ENCODE data around the gene SHOC1.

SHOC1 gene

DNA sequence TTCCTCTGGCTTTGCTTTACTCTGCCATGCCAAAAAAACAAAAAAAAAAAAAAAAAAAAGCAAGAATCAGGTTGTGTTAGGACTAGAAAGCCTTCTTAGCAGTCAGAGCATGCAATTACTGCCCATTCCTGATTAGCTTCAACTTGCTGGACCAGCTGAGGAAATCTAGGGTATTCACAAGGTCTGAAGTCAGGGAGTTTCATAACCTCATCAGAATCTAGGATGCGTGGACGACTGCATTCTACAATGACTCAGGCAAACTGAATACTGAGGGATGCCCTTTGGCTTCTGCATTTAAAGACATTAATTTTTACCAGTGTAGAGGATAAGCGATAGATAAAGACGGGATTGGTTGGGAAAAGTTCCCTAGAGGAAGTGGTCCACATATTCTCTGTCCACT, 39.2 kb upstream of the SHOC1 start:
- CTCF ChIA-PET = interaction anchor here (0.5 kb wide), 1 partner anchor 772 kb away, joined by 4 read pairs; no protein-coding TSS in a partner anchor
- TF ChIP-seq MYNN (tag by site-specific recombination; IDR thresholded peaks at IDR 0.05; ENCODE audit: borderline replicate concordance) (no peak), ZNF302 (tag by site-specific recombination; IDR thresholded peaks at IDR 0.05; ENCODE audit: low read depth) (no peak), ZNF704 (tag by site-specific recombination; IDR thresholded peaks at IDR 0.05) (no peak), YY1 (tag by site-specific recombination; IDR thresholded peaks at IDR 0.05) (no peak), ZNF654 (tag by site-specific recombination; IDR thresholded peaks at IDR 0.05; ENCODE audit: low read depth) (no peak), OSR2 (tag by site-specific recombination; IDR thresholded peaks at IDR 0.05) (no peak), ZNF473 (tag by site-specific recombination; IDR thresholded peaks at IDR 0.05) (no peak), ZNF560 (tag by site-specific recombination; IDR thresholded peaks at IDR 0.05; ENCODE audit: borderline replicate concordance) (no peak), ZNF214 (tag by site-specific recombination; IDR thresholded peaks at IDR 0.05; ENCODE audit: borderline replicate concordance) (no peak), ZNF341 (tag by site-specific recombination; IDR thresholded peaks at IDR 0.05; ENCODE audit: low read depth) (no peak), ZEB2 (tag by site-specific recombination; IDR thresholded peaks at IDR 0.05) (no peak)
- TF ChIP-seq, protein P1, sequence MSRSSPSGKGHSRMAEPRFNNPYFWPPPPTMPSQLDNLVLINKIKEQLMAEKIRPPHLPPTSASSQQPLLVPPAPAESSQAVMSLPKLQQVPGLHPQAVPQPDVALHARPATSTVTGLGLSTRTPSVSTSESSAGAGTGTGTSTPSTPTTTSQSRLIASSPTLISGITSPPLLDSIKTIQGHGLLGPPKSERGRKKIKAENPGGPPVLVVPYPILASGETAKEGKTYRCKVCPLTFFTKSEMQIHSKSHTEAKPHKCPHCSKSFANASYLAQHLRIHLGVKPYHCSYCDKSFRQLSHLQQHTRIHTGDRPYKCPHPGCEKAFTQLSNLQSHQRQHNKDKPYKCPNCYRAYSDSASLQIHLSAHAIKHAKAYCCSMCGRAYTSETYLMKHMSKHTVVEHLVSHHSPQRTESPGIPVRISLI (tag by site-specific recombination; IDR thresholded peaks at IDR 0.05) = no peak
- POLR2A ChIA-PET = interaction anchor here (0.6 to 0.7 kb wide), 2 partner anchors 110 to 230 kb away, joined by 3 to 8 read pairs; no protein-coding TSS in a partner anchor
- Histone ChIP-seq H3K4me1 (ENCODE audit: control insufficient read depth, insufficient read depth, low read length) (no peaks in the 10 kb centered on the region), H3K4me3 (ENCODE audit: low read depth, low read length) (no peak overlapping the region), H3K9me3 (ENCODE audit: control insufficient read depth, insufficient read depth, low read depth, low read length) (no peaks in the 10 kb centered on the region), H3K27ac (ENCODE audit: extremely low read depth, low read depth, low read length) (no peak overlapping the region), H3K36me3 (ENCODE audit: control insufficient read depth in 2 of 2, insufficient read depth in 1 of 2, low read length in 2 of 2) (no peaks in the 10 kb centered on the region)

- Histone ChIP-seq H3K27ac (ENCODE audit: extremely low read depth, low read depth, low read length) (no peak overlapping the region), H3K4me1 (ENCODE audit: control insufficient read depth, insufficient read depth, low read length) (no peaks in the 10 kb centered on the region), H3K36me3 (ENCODE audit: control insufficient read depth in 2 of 2, insufficient read depth in 1 of 2, low read length in 2 of 2) (no peaks in the 10 kb centered on the region), H3K9me3 (ENCODE audit: control insufficient read depth, insufficient read depth, low read depth, low read length) (no peaks in the 10 kb centered on the region), H3K4me3 (ENCODE audit: low read depth, low read length) (no peak overlapping the region)
- no peak for TF ChIP-seq SP3 (tag by site-specific recombination; IDR thresholded peaks at IDR 0.05)
- no peak for TF ChIP-seq KLF10 (tag by site-specific recombination; IDR thresholded peaks at IDR 0.05)
- TF ChIP-seq ZNF654 (tag by site-specific recombination; IDR thresholded peaks at IDR 0.05; ENCODE audit: low read depth) = no peak
- CTCF ChIA-PET = no interaction called here
- POLR2A ChIA-PET = no interaction called here
These were observed 37.7 kb upstream of the SHOC1 start for GRCh38 chr9:111832449-111832848.

- CTCF ChIA-PET = no interaction called here
- TF ChIP-seq ZNF596 (tag by site-specific recombination; IDR thresholded peaks at IDR 0.05) = no peak
- H3K27ac ChIP-seq (ENCODE audit: extremely low read depth, low read depth, low read length) = no peak overlapping the region
- POLR2A ChIA-PET = no interaction called here
- H3K9me3 ChIP-seq (ENCODE audit: control insufficient read depth, insufficient read depth, low read depth, low read length) = no peaks in the 10 kb centered on the region
- no peak overlapping the region for H3K4me3 ChIP-seq (ENCODE audit: low read depth, low read length)
- no peaks in the 10 kb centered on the region for H3K4me1 ChIP-seq (ENCODE audit: control insufficient read depth, insufficient read depth, low read length)
- H3K36me3 ChIP-seq (ENCODE audit: control insufficient read depth in 2 of 2, insufficient read depth in 1 of 2, low read length in 2 of 2) = no peaks in the 10 kb centered on the region
These were observed 36.8 kb upstream of the SHOC1 start for GRCh38 chr9:111831371-111832108.

GRCh38 chr9:111828193-111828592, 33.5 kb upstream of the SHOC1 start:
- Histone ChIP-seq H3K4me3 (ENCODE audit: low read depth, low read length) (no peak overlapping the region), H3K4me1 (ENCODE audit: control insufficient read depth, insufficient read depth, low read length) (no peaks in the 10 kb centered on the region), H3K27ac (ENCODE audit: extremely low read depth, low read depth, low read length) (no peak overlapping the region), H3K9me3 (ENCODE audit: control insufficient read depth, insufficient read depth, low read depth, low read length) (no peaks in the 10 kb centered on the region), H3K36me3 (ENCODE audit: control insufficient read depth in 2 of 2, insufficient read depth in 1 of 2, low read length in 2 of 2) (no peaks in the 10 kb centered on the region)
- ChIA-PET CTCF (interaction anchor here (0.6 to 1.0 kb wide), 4 partner anchors 149 to 1618 kb away, joined by 3 to 4 read pairs (median 3); no protein-coding TSS in a partner anchor), POLR2A (no interaction called here)
- TF ChIP-seq ZNF155 (tag by site-specific recombination; IDR thresholded peaks at IDR 0.05) = no peak
- no peak for TF ChIP-seq ZNF394 (tag by site-specific recombination; IDR thresholded peaks at IDR 0.05; ENCODE audit: borderline replicate concordance)
- TF ChIP-seq TRIM28 (IDR thresholded peaks at IDR 0.05; ENCODE audit: borderline replicate concordance, low read length) = no peak
- no peak for TF ChIP-seq ZFP37 (tag by site-specific recombination; IDR thresholded peaks at IDR 0.05)
- TF ChIP-seq ZNF169 (tag by site-specific recombination; IDR thresholded peaks at IDR 0.05) = no peak
- TF ChIP-seq MZF1 (tag by site-specific recombination; IDR thresholded peaks at IDR 0.05; ENCODE audit: borderline replicate concordance) = no peak
- no peak for TF ChIP-seq MEIS1 (CRISPR knock-in tag; IDR thresholded peaks at IDR 0.05; ENCODE audit: borderline replicate concordance)
- TF ChIP-seq KLF8 (tag by site-specific recombination; IDR thresholded peaks at IDR 0.05) = no peak
- no peak for TF ChIP-seq MYNN (tag by site-specific recombination; IDR thresholded peaks at IDR 0.05; ENCODE audit: borderline replicate concordance)
- no peak for TF ChIP-seq GLI4 (tag by site-specific recombination; IDR thresholded peaks at IDR 0.05)
- no peak for TF ChIP-seq ZSCAN18 (tag by site-specific recombination; IDR thresholded peaks at IDR 0.05)
- TF ChIP-seq ZBTB21 (tag by site-specific recombination; IDR thresholded peaks at IDR 0.05) = no peak

Data from HEK293 (cell line).